ENCODE measurements around the gene INKA1.

Gene INKA1

GRCh38 chr3:49802719-49803464, at the start of gene INKA1:
Gene INKA1, plus strand, starts transcription at chr3:49803261. Its CDS starts 132 bp downstream, at chr3:49803393.
- no peaks in the 10 kb centered on the region for H3K36me3 ChIP-seq (ENCODE audit: control insufficient read depth, insufficient read depth, low read length)
- peak within 1 kb of the TSS; percentile 49 for H3K4me3 ChIP-seq (ENCODE audit: low read length)
- peaks cover 7% of the 10 kb centered on the region for H3K27me3 ChIP-seq (ENCODE audit: control insufficient read depth, insufficient read depth, low read length)
- peaks cover 47% of the 10 kb centered on the region for H3K4me1 ChIP-seq (ENCODE audit: control insufficient read depth, insufficient read depth, low read length)
- H3K9ac ChIP-seq (ENCODE audit: low read length) = peak within 1 kb of the TSS; percentile 66
- H3K9me3 ChIP-seq (ENCODE audit: control insufficient read depth, low read length) = no peaks in the 10 kb centered on the region

- H3K9ac ChIP-seq (ENCODE audit: low read length) = no peak overlapping the region
- no peak overlapping the region for H3K4me3 ChIP-seq (ENCODE audit: low read length)
- peaks cover 10% of the 10 kb centered on the region for H3K4me1 ChIP-seq (ENCODE audit: control insufficient read depth, insufficient read depth, low read length)
- H3K27me3 ChIP-seq (ENCODE audit: control insufficient read depth, insufficient read depth, low read length) = no peaks in the 10 kb centered on the region
- peaks cover 5% of the 10 kb centered on the region for H3K36me3 ChIP-seq (ENCODE audit: control insufficient read depth, insufficient read depth, low read length)
- no peaks in the 10 kb centered on the region for H3K9me3 ChIP-seq (ENCODE audit: control insufficient read depth, low read length)
These were observed 48.5 kb upstream of the INKA1 start for GRCh38 chr3:49754536-49754935.

GRCh38 chr3:49756036-49756435, 47.0 kb upstream of the INKA1 start:
- H3K36me3 ChIP-seq (ENCODE audit: control insufficient read depth, insufficient read depth, low read length) = peaks cover 5% of the 10 kb centered on the region
- H3K9me3 ChIP-seq (ENCODE audit: control insufficient read depth, low read length) = no peaks in the 10 kb centered on the region
- H3K9ac ChIP-seq (ENCODE audit: low read length) = peak overlapping the region; percentile 15
- peaks cover 6% of the 10 kb centered on the region for H3K4me1 ChIP-seq (ENCODE audit: control insufficient read depth, insufficient read depth, low read length)
- no peak overlapping the region for H3K4me3 ChIP-seq (ENCODE audit: low read length)
- H3K27me3 ChIP-seq (ENCODE audit: control insufficient read depth, insufficient read depth, low read length) = no peaks in the 10 kb centered on the region

- H3K4me3 ChIP-seq (ENCODE audit: low read length) = no peak overlapping the region
- no peak overlapping the region for H3K9ac ChIP-seq (ENCODE audit: low read length)
- peaks cover 4% of the 10 kb centered on the region for H3K4me1 ChIP-seq (ENCODE audit: control insufficient read depth, insufficient read depth, low read length)
- no peaks in the 10 kb centered on the region for H3K27me3 ChIP-seq (ENCODE audit: control insufficient read depth, insufficient read depth, low read length)
- peaks cover 5% of the 10 kb centered on the region for H3K36me3 ChIP-seq (ENCODE audit: control insufficient read depth, insufficient read depth, low read length)
- no peaks in the 10 kb centered on the region for H3K9me3 ChIP-seq (ENCODE audit: control insufficient read depth, low read length)
These were observed 45.9 kb upstream of the INKA1 start for GRCh38 chr3:49757197-49757596.

GRCh38 chr3:49759226-49759625, 43.8 kb upstream of the INKA1 start:
- peaks cover 5% of the 10 kb centered on the region for H3K36me3 ChIP-seq (ENCODE audit: control insufficient read depth, insufficient read depth, low read length)
- no peaks in the 10 kb centered on the region for H3K27me3 ChIP-seq (ENCODE audit: control insufficient read depth, insufficient read depth, low read length)
- H3K4me1 ChIP-seq (ENCODE audit: control insufficient read depth, insufficient read depth, low read length) = peaks cover 4% of the 10 kb centered on the region
- H3K4me3 ChIP-seq (ENCODE audit: low read length) = no peak overlapping the region
- no peaks in the 10 kb centered on the region for H3K9me3 ChIP-seq (ENCODE audit: control insufficient read depth, low read length)
- H3K9ac ChIP-seq (ENCODE audit: low read length) = no peak overlapping the region

GRCh38 chr3:49761661-49762060, 41.4 kb upstream of the INKA1 start:
- H3K27me3 ChIP-seq (ENCODE audit: control insufficient read depth, insufficient read depth, low read length) = no peaks in the 10 kb centered on the region
- no peak overlapping the region for H3K4me3 ChIP-seq (ENCODE audit: low read length)
- H3K9me3 ChIP-seq (ENCODE audit: control insufficient read depth, low read length) = no peaks in the 10 kb centered on the region
- peaks cover 4% of the 10 kb centered on the region for H3K4me1 ChIP-seq (ENCODE audit: control insufficient read depth, insufficient read depth, low read length)
- H3K36me3 ChIP-seq (ENCODE audit: control insufficient read depth, insufficient read depth, low read length) = no peaks in the 10 kb centered on the region
- H3K9ac ChIP-seq (ENCODE audit: low read length) = no peak overlapping the region

GRCh38 chr3:49763981-49764380, 39.1 kb upstream of the INKA1 start:
- Histone ChIP-seq H3K27me3 (ENCODE audit: control insufficient read depth, insufficient read depth, low read length) (no peaks in the 10 kb centered on the region), H3K36me3 (ENCODE audit: control insufficient read depth, insufficient read depth, low read length) (no peaks in the 10 kb centered on the region), H3K9me3 (ENCODE audit: control insufficient read depth, low read length) (no peaks in the 10 kb centered on the region), H3K4me3 (ENCODE audit: low read length) (no peak overlapping the region), H3K4me1 (ENCODE audit: control insufficient read depth, insufficient read depth, low read length) (no peaks in the 10 kb centered on the region), H3K9ac (ENCODE audit: low read length) (no peak overlapping the region)

- Histone ChIP-seq H3K27me3 (ENCODE audit: control insufficient read depth, insufficient read depth, low read length) (no peaks in the 10 kb centered on the region), H3K9ac (ENCODE audit: low read length) (no peak overlapping the region), H3K4me1 (ENCODE audit: control insufficient read depth, insufficient read depth, low read length) (no peaks in the 10 kb centered on the region), H3K4me3 (ENCODE audit: low read length) (no peak overlapping the region), H3K36me3 (ENCODE audit: control insufficient read depth, insufficient read depth, low read length) (no peaks in the 10 kb centered on the region), H3K9me3 (ENCODE audit: control insufficient read depth, low read length) (no peaks in the 10 kb centered on the region)
These were observed 33.7 kb upstream of the INKA1 start for GRCh38 chr3:49769286-49769915.

GRCh38 chr3:49769926-49770325, 33.1 kb upstream of the INKA1 start:
- Histone ChIP-seq H3K4me3 (ENCODE audit: low read length) (no peak overlapping the region), H3K9me3 (ENCODE audit: control insufficient read depth, low read length) (no peaks in the 10 kb centered on the region), H3K9ac (ENCODE audit: low read length) (no peak overlapping the region), H3K36me3 (ENCODE audit: control insufficient read depth, insufficient read depth, low read length) (no peaks in the 10 kb centered on the region), H3K27me3 (ENCODE audit: control insufficient read depth, insufficient read depth, low read length) (no peaks in the 10 kb centered on the region), H3K4me1 (ENCODE audit: control insufficient read depth, insufficient read depth, low read length) (no peaks in the 10 kb centered on the region)

GRCh38 chr3:49771340-49771938, 31.6 kb upstream of the INKA1 start:
- Histone ChIP-seq H3K36me3 (ENCODE audit: control insufficient read depth, insufficient read depth, low read length) (no peaks in the 10 kb centered on the region), H3K4me1 (ENCODE audit: control insufficient read depth, insufficient read depth, low read length) (no peaks in the 10 kb centered on the region), H3K27me3 (ENCODE audit: control insufficient read depth, insufficient read depth, low read length) (no peaks in the 10 kb centered on the region), H3K4me3 (ENCODE audit: low read length) (no peak overlapping the region), H3K9ac (ENCODE audit: low read length) (no peak overlapping the region), H3K9me3 (ENCODE audit: control insufficient read depth, low read length) (no peaks in the 10 kb centered on the region)

GRCh38 chr3:49772703-49773102, 30.4 kb upstream of the INKA1 start:
- Histone ChIP-seq H3K9me3 (ENCODE audit: control insufficient read depth, low read length) (no peaks in the 10 kb centered on the region), H3K36me3 (ENCODE audit: control insufficient read depth, insufficient read depth, low read length) (no peaks in the 10 kb centered on the region), H3K9ac (ENCODE audit: low read length) (no peak overlapping the region)

GRCh38 chr3:49775538-49775937, 27.5 kb upstream of the INKA1 start:
- no peaks in the 10 kb centered on the region for H3K4me1 ChIP-seq (ENCODE audit: control insufficient read depth, insufficient read depth, low read length)
- H3K27me3 ChIP-seq (ENCODE audit: control insufficient read depth, insufficient read depth, low read length) = no peaks in the 10 kb centered on the region
- H3K4me3 ChIP-seq (ENCODE audit: low read length) = no peak overlapping the region
- no peak overlapping the region for H3K9ac ChIP-seq (ENCODE audit: low read length)
- no peaks in the 10 kb centered on the region for H3K9me3 ChIP-seq (ENCODE audit: control insufficient read depth, low read length)
- H3K36me3 ChIP-seq (ENCODE audit: control insufficient read depth, insufficient read depth, low read length) = no peaks in the 10 kb centered on the region

More at GRCh38 chr3:49772703-49773102, 30.4 kb upstream of the INKA1 start:
- Histone ChIP-seq H3K27me3 (ENCODE audit: control insufficient read depth, insufficient read depth, low read length) (no peaks in the 10 kb centered on the region), H3K4me3 (ENCODE audit: low read length) (no peak overlapping the region), H3K4me1 (ENCODE audit: control insufficient read depth, insufficient read depth, low read length) (no peaks in the 10 kb centered on the region)
